IPS DF 4.7 (cell line): ENCODE data around the gene FAM83G.
"Not testable (repeated sequence)": the region's sequence is repeated elsewhere in the genome, so short reads cannot be mapped to it uniquely, and the experiment has no call there.

Experiments used
- DNase-seq: peaks from one replicate; pipeline ENCODE4 v3.0.0-alpha.2; 2013; ENCODE audit warnings: low spot score; ENCODE audit errors: extremely low read depth

The FAM83G gene

DNA sequence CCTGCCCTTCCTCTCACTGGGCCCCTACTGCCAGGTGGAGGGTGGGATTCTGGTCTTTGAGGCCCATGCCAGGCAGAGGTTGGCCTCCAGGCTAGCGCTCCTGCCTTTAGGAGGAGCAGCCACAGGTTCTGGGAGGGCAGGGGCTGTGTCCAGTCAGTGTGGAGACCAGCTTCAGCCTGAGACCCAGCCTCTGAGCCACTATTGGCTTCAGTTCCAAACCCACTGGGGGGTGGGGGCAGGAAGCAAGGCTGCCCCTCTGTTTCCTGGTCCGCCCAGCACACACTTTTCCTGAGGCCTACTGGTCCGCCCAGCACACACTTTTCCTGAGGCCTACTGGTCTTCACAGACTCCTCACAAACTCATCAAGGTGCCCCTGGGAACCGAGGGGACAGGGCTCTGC is 36.2 kb downstream of the FAM83G start:
- no peak for DNase-seq

GRCh38 chr17:18967916-18968315 is 36.6 kb downstream of the FAM83G start:
- no peak for DNase-seq

DNA sequence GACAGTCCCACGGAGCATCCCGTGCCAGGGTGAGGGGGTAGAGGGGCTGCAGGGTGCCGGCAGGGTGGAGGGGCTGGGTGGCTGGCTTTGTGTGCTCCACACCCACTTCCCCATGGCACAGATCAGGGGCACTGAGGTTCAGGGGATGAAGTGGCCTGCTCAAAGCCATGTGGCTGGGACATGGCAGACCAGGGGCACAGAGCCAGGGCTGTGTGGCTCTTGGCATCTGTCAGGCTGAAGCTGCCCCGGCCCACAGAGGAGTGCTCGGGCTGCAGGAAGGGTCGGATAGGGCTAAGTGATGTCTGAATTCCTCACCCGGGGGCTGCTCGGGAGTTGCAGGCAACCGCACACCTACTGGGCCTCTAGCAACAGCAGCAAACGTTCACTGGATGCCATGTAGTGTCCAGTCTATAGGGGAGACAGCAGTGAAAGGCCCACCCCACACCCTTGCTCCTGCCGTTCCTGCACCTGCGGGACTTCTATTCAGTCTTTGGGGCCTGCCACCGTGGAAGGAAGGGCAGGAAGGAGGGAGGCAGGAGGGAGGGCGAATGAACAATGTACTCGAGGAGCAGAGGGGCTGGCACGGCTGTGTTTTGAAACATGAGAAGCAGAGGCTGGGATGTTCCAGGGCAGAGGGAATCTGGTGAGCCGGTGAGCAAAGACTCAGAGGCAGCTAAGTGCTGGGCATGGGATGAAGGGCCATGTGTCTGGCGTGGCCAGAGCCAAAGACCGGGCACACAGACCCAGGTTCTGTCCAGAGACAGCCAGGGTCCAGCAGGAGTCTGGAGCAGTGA is 37.5 kb downstream of the FAM83G start:
- no peak for DNase-seq

DNA sequence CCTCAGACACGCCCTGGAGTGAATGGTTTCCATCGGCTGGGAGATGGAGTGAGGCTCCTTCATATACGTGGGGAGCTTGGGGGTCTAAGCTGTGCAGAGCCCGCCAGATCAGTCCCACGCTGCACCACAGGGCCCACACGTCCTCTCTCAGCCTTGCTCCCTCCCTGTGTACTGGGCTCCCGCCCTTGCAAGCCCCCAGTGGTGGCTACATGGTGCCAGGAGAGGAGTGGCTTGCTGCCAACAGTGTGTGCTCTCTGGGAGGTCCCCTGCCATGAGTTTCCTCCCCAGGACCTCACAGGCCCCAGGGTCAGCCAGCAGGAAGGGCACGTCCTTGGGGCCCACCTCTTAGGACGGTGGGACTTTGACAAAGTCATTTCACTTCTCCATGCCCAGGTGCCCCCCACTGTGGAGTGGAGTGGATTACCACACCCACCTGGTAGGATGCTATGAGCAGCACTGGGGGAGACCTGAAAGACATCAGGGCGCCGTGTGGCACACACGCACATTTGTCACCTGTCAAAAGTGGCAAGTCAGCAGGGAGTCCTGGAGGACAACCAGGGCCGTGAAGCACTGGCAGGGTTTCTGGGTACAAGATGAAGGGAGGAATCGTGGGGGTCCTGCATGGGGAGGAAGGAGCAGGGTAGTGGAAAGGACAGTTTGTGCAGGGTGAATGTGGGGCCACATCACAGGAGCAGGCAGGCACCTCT is 38.9 kb downstream of the FAM83G start:
- no peak for DNase-seq

DNA sequence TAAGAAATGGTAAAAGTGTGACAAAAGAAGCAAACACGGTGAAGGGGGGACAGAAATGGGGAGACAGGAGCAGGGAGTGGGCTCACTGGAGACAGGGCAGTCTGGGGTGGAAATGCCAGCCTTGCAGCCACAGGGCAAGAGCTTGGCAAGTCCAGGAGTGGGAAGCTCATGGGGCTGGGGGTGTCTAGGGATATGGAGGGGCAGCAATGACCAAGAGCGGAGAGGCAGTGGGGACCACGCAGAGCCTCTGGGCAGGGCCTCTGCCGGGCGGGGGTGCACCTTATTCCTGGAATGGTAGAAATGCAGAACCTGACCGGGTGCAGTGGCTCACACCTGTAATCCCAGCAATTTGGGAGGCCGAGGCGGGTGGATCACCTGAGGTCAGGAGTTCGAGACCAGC is 40.0 kb downstream of the FAM83G start:
- no peak for DNase-seq

GRCh38 chr17:18964018-18964351 is 40.6 kb downstream of the FAM83G start:
- no peak for DNase-seq

DNA sequence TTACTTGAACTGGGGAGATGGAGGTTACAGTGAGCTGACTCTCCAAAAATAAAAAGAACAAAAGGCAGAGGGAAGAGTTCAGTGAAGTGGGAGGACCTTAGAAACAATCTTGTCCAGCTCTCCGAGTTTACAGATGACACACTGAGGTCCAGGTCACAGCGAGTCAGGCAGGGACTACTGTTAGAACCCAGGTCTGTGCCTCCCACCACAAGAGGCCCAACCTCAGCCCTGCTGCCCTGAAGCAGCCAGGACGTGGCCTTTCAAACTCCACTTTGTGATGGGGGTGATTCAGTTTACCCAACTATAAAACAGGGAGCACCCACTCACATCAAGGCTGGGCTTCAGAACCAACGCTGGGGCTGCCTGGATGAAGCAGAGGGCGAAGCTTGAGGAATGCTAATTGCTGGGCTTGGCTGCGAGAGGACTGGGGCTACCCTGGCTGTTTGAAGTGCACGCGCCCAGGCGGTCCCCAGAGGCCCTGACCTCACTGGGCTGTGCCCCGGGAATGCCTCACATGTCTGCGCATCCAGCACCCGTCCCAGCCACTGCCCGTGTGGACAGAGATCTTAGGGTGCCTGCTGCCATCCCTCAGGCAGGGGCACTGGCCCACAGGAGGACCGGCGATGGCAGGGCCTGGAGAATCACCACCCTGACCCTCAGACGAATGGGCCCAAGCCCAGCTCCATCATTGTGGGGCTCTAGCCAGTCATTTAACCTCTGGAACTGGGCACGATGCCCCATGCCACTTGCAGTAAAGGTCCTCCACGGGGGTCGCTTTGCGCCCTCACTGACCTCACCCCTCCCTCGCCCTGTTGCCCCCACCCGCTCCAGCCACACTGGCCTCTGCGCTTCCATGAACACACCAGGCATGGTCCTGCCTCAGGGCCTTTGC is 41.2 kb downstream of the FAM83G start:
- DNase-seq: no peak

DNA sequence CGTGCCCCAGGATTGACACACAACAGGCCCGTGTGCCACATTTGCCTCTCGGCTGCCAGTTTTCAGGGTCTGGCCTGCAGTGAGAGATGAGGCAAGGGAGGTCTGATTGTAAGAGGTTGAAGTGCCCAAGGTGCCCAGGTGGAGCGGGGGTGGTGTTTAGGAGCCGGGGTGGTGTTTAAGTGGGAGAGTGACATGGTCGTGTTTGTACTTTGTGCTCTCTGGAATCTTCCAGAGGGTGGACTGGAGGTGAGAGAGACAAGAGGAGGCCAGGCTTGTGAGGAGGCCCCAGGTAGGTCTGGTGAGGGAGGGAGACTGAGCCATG is 42.1 kb downstream of the FAM83G start:
- DNase-seq: no peak

GRCh38 chr17:18961634-18962493 is 42.7 kb downstream of the FAM83G start:
- no peak for DNase-seq

DNA sequence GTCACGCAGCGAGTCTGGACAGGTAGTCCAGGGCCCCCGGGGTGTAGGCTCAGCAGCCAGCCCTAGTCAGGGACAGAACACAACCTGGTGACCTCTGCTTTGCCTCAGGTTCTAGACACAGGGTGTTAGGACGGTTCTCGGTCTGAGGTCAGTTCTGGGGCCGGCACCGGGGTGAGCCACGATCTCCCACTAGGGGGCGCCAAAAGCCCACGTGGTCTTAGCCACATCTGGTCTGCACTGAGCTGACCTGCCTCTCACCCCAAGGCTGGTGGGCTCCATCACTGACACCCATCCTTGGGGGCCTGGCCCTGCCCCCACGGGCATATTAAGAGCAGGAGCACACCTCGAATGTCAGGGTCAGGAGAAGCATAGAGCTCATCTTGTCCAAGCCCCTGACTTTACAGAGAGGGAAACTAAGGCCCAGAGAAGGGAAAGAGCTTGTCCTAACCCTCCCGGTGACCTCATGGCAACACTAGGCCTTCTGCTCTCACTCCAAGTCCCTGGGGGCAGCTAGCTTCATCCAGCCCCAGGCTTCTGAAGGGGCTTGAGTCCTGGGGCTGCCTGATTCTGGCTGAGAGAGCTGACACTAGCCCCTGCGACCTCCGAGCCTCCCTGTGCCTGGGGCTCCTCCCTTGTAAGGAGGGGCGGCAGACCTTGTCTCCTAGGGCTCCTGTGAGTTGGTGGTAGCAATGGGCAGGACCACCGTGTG is 43.6 kb downstream of the FAM83G start:
- peak; percentile 25 for DNase-seq

DNA sequence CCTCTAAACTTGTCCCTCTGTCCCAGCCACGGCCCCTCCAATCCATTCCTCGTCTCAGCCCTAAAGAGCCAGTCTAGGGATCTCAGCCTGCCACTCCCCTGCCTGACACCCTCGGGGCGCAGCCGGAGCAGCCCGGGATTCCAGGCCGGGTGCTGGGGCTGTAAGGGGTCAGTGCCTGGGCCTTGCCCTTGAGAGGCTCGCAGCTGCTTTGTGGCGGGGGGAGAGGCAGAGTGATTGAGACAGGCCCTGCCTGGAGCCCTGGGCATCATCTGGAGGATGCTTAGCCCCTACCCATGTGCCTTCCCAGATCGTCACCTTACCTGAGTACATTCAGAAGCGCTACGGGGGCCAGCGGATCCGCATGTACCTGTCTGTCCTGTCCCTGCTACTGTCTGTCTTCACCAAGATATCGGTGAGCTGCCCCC is 44.3 kb downstream of the FAM83G start:
- DNase-seq: no peak

- DNase-seq: no peak
Measured at GRCh38 chr17:18959845-18960240, 44.7 kb downstream of the FAM83G start.

DNA sequence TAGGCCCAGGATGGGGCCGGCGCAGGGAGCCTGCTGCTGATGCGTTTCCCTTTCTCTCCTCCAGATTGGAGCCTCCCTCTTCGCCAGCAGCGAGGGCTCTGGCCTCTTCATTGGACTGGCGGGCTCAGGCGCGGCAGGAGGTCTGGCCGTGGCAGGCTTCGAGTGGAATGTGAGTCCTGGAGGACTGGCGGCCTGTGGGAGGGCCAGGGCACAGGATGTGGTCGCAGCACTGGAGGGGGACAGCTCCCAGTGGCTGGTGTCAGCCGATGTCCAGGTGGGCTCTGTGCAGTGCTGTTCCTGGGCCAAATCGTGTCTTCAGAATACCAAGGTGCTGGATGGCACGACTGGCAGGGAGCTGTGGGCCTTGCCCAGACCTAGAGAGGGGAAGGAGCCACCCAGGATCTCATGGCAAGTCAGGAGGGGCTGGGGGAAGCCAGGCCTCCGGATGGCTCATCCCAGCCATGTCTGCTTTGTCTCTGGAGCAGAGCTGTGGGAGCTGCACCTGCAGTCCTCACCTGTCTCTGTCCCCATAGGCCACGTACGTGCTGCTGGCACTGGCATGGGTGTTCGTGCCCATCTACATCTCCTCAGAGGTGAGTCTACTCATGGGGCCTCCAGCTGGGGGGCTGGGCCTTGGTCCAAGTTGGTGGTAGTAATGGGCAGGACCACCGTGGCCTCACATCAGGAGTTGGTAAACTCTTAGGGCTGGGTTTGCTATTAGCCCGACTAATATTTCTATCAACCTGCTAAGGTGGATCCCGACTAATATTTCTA is 45.3 kb downstream of the FAM83G start:
- DNase-seq: no peak

- no peak for DNase-seq
Measured at GRCh38 chr17:18958611-18959010, 46.0 kb downstream of the FAM83G start.

GRCh38 chr17:18957831-18958230 is 46.7 kb downstream of the FAM83G start:
- no peak for DNase-seq

DNA sequence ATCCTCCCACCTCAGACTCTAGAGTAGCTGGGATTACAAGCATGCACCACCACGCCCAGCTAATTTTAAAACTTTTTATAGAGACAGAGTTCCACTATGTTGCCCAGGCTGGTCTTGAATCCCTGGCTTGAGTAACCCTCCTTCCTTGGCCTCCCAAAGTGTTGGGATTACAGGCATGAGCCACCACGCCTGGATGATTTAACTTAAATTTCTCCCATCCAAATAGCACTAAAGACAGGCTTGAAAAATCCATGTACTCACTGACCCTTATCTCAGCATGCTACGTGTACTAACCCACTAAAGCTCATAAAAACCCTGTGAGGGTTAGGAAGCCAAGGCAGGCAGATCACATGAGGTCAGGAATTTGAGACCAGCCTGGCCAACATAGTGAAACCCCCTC is 48.0 kb downstream of the FAM83G start:
- no peak for DNase-seq

DNA sequence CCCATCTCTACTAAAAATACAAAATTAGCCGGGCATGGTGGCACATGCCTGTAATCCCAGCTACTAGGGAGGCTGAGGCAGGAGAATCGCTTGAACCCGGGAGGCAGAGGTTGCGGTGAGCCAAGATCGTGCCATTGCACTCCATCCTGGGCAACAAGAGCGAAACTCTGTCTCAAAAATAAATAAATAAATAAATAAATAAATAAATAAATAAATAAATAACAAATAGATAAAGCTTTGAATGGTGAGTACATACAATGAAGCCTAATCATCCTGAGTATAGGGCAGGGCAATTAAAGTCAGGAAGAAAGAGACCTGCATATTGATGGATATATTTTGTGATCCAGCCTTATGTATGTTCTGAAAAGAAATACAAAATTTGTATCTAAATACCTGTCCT is 48.5 kb downstream of the FAM83G start:
- DNase-seq: not testable (repeated sequence)

DNA sequence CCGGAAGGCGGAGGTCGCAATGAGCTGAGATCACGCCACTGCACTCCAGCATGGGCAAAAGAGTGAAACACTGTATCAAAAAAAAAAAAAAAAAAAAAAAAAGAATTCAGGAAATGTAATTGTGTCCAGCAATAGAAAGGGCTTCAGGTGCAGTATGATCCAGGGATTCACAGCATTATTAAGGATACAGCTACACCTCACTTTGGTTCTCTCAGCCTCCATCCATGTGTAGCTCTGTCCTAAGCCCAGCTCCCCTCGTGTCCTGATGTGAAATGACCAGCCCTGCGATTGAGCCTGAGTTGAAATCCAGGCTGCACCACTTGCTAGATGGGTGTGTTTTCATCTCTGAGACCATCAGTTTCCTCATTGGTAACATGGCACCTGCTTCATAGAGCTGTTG is 49.6 kb downstream of the FAM83G start:
- no peak for DNase-seq

DNA sequence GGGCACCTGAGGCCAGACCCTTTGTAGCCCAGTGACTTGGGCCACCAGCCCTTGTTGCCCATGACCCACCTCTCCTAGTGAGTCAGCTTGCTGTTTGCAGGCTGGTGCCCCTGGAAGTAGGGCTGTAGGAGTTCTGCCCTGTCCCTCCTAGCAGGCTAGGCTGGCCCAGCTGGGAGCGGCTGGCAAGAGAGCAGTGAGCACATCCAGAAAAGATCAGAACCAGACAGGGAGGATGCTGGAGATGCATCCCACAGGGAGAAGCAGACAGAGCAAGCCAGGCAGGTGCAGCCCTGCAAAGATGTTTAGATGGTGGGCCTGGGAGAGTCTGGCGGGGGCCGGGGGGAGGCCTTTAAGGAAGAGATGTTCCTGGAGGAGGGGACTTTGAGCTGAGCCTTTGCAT is 50.2 kb downstream of the FAM83G start:
- no peak for DNase-seq

GRCh38 chr17:18953231-18953728 is 51.3 kb downstream of the FAM83G start:
- no peak for DNase-seq
